HCT116 (cell line): ENCODE measurements around the gene NAV3. TPM values are rescaled to one million over a fixed set of nuclear protein-coding genes. Genes with fewer than 3 reads are reported as not detected.

Experiments used
- ATAC-seq: fragments of 200-7000 bp; cut with Tn5 transposase; 2 replicates; pipeline ENCODE4 v1.9.1; 2020; ENCODE audit warnings: mild to moderate bottlenecking, moderate library complexity
- BruUV-seq: library from RNA; stranded (reverse); fragments of 400-500 nt; replicated peaks from 2 replicates; lab custom pipeline; 2021; lab: Mats Ljungman, UMichigan
- CTCF ChIA-PET: fragments of 300-600 bp; sonication (Branson Sonifier 250); formaldehyde crosslinking; loops from one replicate; lab custom pipeline; 2021; ENCODE audit warnings: antibody characterized with exemption; lab: Charles Lee
- POLR2A ChIA-PET: fragments of 300-600, 350-600 bp; sonication (Branson Sonifier 250); formaldehyde crosslinking; loops from one replicate; lab custom pipeline; 2021; ENCODE audit warnings: antibody characterized with exemption; lab: Charles Lee
- RAD21 ChIA-PET, 2 experiments: fragments of 300-600 bp; sonication (Branson Sonifier 250); formaldehyde crosslinking; loops; one replicate each; lab custom pipeline; 2023; ENCODE audit warnings: low total read pairs in 2 of 2; ENCODE audit not compliant: uncharacterized antibody in 2 of 2, unreplicated experiment in 2 of 2, low non-redundant PET in 1 of 2; lab: Charles Lee
- DNase-seq: peaks from one replicate; pipeline ENCODE4 v3.0.0-alpha.2; 2010; ENCODE audit warnings: low read depth, low spot score
- H2AFZ ChIP-seq: fragments of 200-600 bp; shearing (Covaris generic), sonication (generic); 2 replicates; pipeline ENCODE4 v1.6.1; 2017; ENCODE audit warnings: low read depth, mixed run types, mixed read lengths, antibody characterized with exemption, low read length; ENCODE audit not compliant: poor library complexity, severe bottlenecking
- H3K27ac ChIP-seq: 2 replicates; pipeline ENCODE4 v1.5.1; 2012; ENCODE audit warnings: low read depth, low read length
- H3K27me3 ChIP-seq: fragments of 200-600 bp; sonication (generic); 2 replicates; pipeline ENCODE4 v1.6.1; 2016; ENCODE audit warnings: mixed run types, low read length, mixed read lengths; ENCODE audit not compliant: insufficient read depth
- H3K36me3 ChIP-seq, 2 experiments: fragments of 200-500 bp in 1 of 2; fragments of 200-600 bp in 1 of 2; sonication (Bioruptor generic) in 1 of 2; sonication (generic) in 1 of 2; 2 replicates each; pipeline versions ENCODE4 v1.5.1 to v1.6.1; 2014 to 2016; ENCODE audit warnings: low read length in 2 of 2, inconsistent platforms in 1 of 2, mixed read lengths in 1 of 2, mixed run types in 1 of 2; ENCODE audit not compliant: insufficient read depth in 2 of 2, control insufficient read depth in 1 of 2
- H3K4me1 ChIP-seq, 2 experiments: fragments of 200-600 bp in 1 of 2; sonication (generic) in 1 of 2; 2 replicates each; pipeline versions ENCODE4 v1.5.1 to v1.6.1; 2012 to 2017; ENCODE audit warnings: low read length in 2 of 2, inconsistent platforms in 1 of 2, mild to moderate bottlenecking in 1 of 2, mixed read lengths in 1 of 2, mixed run types in 1 of 2, moderate library complexity in 1 of 2; ENCODE audit not compliant: insufficient read depth in 2 of 2, control insufficient read depth in 1 of 2
- H3K4me2 ChIP-seq: fragments of 200-600 bp; sonication (generic); 2 replicates; pipeline ENCODE4 v1.6.1; 2017; ENCODE audit warnings: mixed run types, low read length, mixed read lengths
- H3K4me3 ChIP-seq, 2 experiments: fragments of 200-600 bp in 1 of 2; sonication (generic) in 1 of 2; replicated peaks in 1 of 2; 2 replicates each; pipeline ENCODE4 v1.5.1; 2011 to 2016; ENCODE audit warnings: low read length in 2 of 2, control low read depth in 1 of 2, low read depth in 1 of 2, mild to moderate bottlenecking in 1 of 2, mixed read lengths in 1 of 2, mixed run types in 1 of 2
- H3K79me2 ChIP-seq: fragments of 200-600 bp; sonication (generic); 2 replicates; pipeline ENCODE4 v1.6.1; 2017; ENCODE audit warnings: mild to moderate bottlenecking, mixed run types, low read length, moderate library complexity, mixed read lengths; ENCODE audit not compliant: insufficient read depth
- H3K9ac ChIP-seq: fragments of 200-600 bp; sonication (generic); 2 replicates; pipeline ENCODE4 v1.6.1; 2016; ENCODE audit warnings: low read length, mixed read lengths
- H3K9me2 ChIP-seq: fragments of 200-600 bp; sonication (generic), shearing (Covaris generic); 2 replicates; pipeline ENCODE4 v1.6.1; 2017; ENCODE audit warnings: mixed run types, mild to moderate bottlenecking, moderate library complexity; ENCODE audit not compliant: insufficient read depth
- H3K9me3 ChIP-seq, 2 experiments: fragments of 200-500 bp in 1 of 2; fragments of 200-600 bp in 1 of 2; sonication (Bioruptor generic) in 1 of 2; sonication (generic) in 1 of 2; 2 replicates each; pipeline ENCODE4 v1.6.1; 2014 to 2017; ENCODE audit warnings: low read length in 2 of 2, mixed read lengths in 2 of 2, inconsistent platforms in 1 of 2, low read depth in 1 of 2, mild to moderate bottlenecking in 1 of 2, mixed run types in 1 of 2, moderate library complexity in 1 of 2; ENCODE audit not compliant: control insufficient read depth in 1 of 2, insufficient read depth in 1 of 2
- H4K20me1 ChIP-seq: fragments of 200-600 bp; sonication (generic), shearing (Covaris generic); 2 replicates; pipeline ENCODE4 v1.6.1; 2017; ENCODE audit warnings: mixed run types, mild to moderate bottlenecking, moderate library complexity; ENCODE audit not compliant: insufficient read depth
- CBX3 ChIP-seq: IDR thresholded peaks from 2 replicates; pipeline ENCODE4 v1.6.1; 2012; ENCODE audit warnings: low read depth
- CEBPB ChIP-seq: IDR thresholded peaks from 2 replicates; pipeline ENCODE4 v1.6.1; 2012; ENCODE audit warnings: low read depth
- CTCF ChIP-seq, 3 experiments: fragments of 200-600 bp in 1 of 3; sonication (generic) in 1 of 3; IDR thresholded peaks in 2 of 3; conservative IDR thresholded peaks in 1 of 3; 2 replicates each; pipeline ENCODE4 v1.5.1; 2012 to 2017; ENCODE audit warnings: low read depth in 2 of 3, low read length in 2 of 3, antibody characterized with exemption in 1 of 3, borderline replicate concordance in 1 of 3, control low read depth in 1 of 3, mild to moderate bottlenecking in 1 of 3, mixed read lengths in 1 of 3, mixed run types in 1 of 3, moderate library complexity in 1 of 3; ENCODE audit not compliant: insufficient read depth in 1 of 3
- EGR1 ChIP-seq: IDR thresholded peaks from 2 replicates; pipeline ENCODE4 v1.6.1; 2012; ENCODE audit warnings: low read depth
- ELF1 ChIP-seq: IDR thresholded peaks from 2 replicates; pipeline ENCODE4 v1.6.1; 2012; ENCODE audit warnings: low read depth, borderline replicate concordance
- EZH2 ChIP-seq: fragments of 200-600 bp; sonication (generic); IDR thresholded peaks from 2 replicates; pipeline ENCODE4 v1.6.1; 2017; ENCODE audit warnings: antibody characterized with exemption, mixed run types
- EZH2phosphoT487 ChIP-seq: fragments of 200-600 bp; IDR thresholded peaks from 2 replicates; pipeline ENCODE4 v1.6.1; 2018; ENCODE audit warnings: antibody characterized with exemption, borderline replicate concordance
- JUND ChIP-seq: IDR thresholded peaks from 2 replicates; pipeline ENCODE4 v1.6.1; 2012
- MAX ChIP-seq: IDR thresholded peaks from 2 replicates; pipeline ENCODE4 v1.6.1; 2012
- RAD21 ChIP-seq: IDR thresholded peaks from 2 replicates; pipeline ENCODE4 v1.6.1; 2012; ENCODE audit warnings: low read depth, mild to moderate bottlenecking
- SIN3A ChIP-seq: IDR thresholded peaks from 2 replicates; pipeline ENCODE4 v1.6.1; 2012; ENCODE audit warnings: low read depth
- SP1 ChIP-seq: IDR thresholded peaks from 2 replicates; pipeline ENCODE4 v1.6.1; 2012; ENCODE audit warnings: low read depth
- TCF7L2 ChIP-seq: IDR thresholded peaks from 2 replicates; pipeline ENCODE4 v1.7.0; 2011; ENCODE audit warnings: borderline replicate concordance, inconsistent platforms; ENCODE audit not compliant: insufficient read depth, insufficient read length; ENCODE audit errors: extremely low read depth
- YY1 ChIP-seq: IDR thresholded peaks from 2 replicates; pipeline ENCODE4 v1.6.1; 2011; ENCODE audit warnings: low read length, low read depth, moderate library complexity, mild to moderate bottlenecking; ENCODE audit not compliant: insufficient replicate concordance; ENCODE audit errors: extremely low read depth
- ZBTB33 ChIP-seq: IDR thresholded peaks from 2 replicates; pipeline ENCODE4 v1.6.1; 2011; ENCODE audit warnings: mild to moderate bottlenecking, low read length, moderate library complexity; ENCODE audit not compliant: insufficient replicate concordance; ENCODE audit errors: extremely low read depth
- ZFX ChIP-seq: fragments of 450-650 bp; IDR thresholded peaks from 2 replicates; pipeline ENCODE4 v1.6.1; 2017
- intact Hi-C: fragments of 100-400 bp; cut with micrococcal nuclease; formaldehyde crosslinking; loops from 2 replicates; pipeline ENCODE4 v1.10.0; 2022
- total RNA-seq: library from RNA; stranded (reverse); gene quantifications from one replicate; pipeline ENCODE4 v1.2.1, GENCODE V29; 2021; ENCODE audit not compliant: unreplicated experiment
- TF ChIP-seq, protein P1 (sequence below): IDR thresholded peaks from 2 replicates; pipeline ENCODE4 v1.6.1; 2012; ENCODE audit warnings: low read depth

Gene NAV3
- total RNA-seq, 1 experiment from 2014 or later: 7.8 TPM

GRCh38 chr12:78260976-78261375 is 430.3 kb downstream of the NAV3 start:
- ATAC-seq (no peak), DNase-seq (no peak)
- no peaks in the 10 kb centered on the region for H3K9me3 ChIP-seq
- no peak overlapping the region for H2AFZ ChIP-seq
- H3K4me2 ChIP-seq: no peak overlapping the region
- H3K27ac ChIP-seq: no peak overlapping the region
- no peaks in the 10 kb centered on the region for H3K27me3 ChIP-seq
- POLR2A ChIA-PET: no interaction called here
- no TSS peak for BruUV-seq
- TF ChIP-seq SIN3A: no peak
- no peak for TF ChIP-seq JUND
- no peak for TF ChIP-seq CBX3
- TF ChIP-seq ZFX: no peak
- TF ChIP-seq EZH2phosphoT487: no peak
- no peak for TF ChIP-seq EGR1
- no peak for TF ChIP-seq RAD21
- no peak for TF ChIP-seq ELF1
- no peak for TF ChIP-seq TCF7L2
- no peak for TF ChIP-seq YY1
- no peak for TF ChIP-seq SP1
- TF ChIP-seq CTCF (IDR thresholded peaks at IDR 0.05 in 2 of 3, conservative IDR thresholded peaks at IDR 0.05 in 1 of 3; ENCODE audit: borderline replicate concordance in 1 of 3, insufficient read depth in 1 of 3, low read depth in 2 of 3, low read length in 2 of 3): no peak
- TF ChIP-seq ZBTB33: no peak
- TF ChIP-seq EZH2: no peak
- no peak for TF ChIP-seq MAX
- TF ChIP-seq, protein P1, sequence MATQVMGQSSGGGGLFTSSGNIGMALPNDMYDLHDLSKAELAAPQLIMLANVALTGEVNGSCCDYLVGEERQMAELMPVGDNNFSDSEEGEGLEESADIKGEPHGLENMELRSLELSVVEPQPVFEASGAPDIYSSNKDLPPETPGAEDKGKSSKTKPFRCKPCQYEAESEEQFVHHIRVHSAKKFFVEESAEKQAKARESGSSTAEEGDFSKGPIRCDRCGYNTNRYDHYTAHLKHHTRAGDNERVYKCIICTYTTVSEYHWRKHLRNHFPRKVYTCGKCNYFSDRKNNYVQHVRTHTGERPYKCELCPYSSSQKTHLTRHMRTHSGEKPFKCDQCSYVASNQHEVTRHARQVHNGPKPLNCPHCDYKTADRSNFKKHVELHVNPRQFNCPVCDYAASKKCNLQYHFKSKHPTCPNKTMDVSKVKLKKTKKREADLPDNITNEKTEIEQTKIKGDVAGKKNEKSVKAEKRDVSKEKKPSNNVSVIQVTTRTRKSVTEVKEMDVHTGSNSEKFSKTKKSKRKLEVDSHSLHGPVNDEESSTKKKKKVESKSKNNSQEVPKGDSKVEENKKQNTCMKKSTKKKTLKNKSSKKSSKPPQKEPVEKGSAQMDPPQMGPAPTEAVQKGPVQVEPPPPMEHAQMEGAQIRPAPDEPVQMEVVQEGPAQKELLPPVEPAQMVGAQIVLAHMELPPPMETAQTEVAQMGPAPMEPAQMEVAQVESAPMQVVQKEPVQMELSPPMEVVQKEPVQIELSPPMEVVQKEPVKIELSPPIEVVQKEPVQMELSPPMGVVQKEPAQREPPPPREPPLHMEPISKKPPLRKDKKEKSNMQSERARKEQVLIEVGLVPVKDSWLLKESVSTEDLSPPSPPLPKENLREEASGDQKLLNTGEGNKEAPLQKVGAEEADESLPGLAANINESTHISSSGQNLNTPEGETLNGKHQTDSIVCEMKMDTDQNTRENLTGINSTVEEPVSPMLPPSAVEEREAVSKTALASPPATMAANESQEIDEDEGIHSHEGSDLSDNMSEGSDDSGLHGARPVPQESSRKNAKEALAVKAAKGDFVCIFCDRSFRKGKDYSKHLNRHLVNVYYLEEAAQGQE: no peak
- no peak for TF ChIP-seq CEBPB
- H3K4me1 ChIP-seq: no peaks in the 10 kb centered on the region
- RAD21 ChIA-PET: no interaction called here
- CTCF ChIA-PET: no interaction called here
- no peak overlapping the region for H3K9ac ChIP-seq
- intact Hi-C loops: no loop called here
- H3K9me2 ChIP-seq: no peaks in the 10 kb centered on the region
- no peaks in the 10 kb centered on the region for H3K79me2 ChIP-seq
- H3K4me3 ChIP-seq: no peak overlapping the region
- H4K20me1 ChIP-seq: no peaks in the 10 kb centered on the region
- H3K36me3 ChIP-seq: no peaks in the 10 kb centered on the region
